ENCODE results near the gene CDK19.
"Not testable (repeated sequence)": the region's sequence is repeated elsewhere in the genome, so short reads cannot be mapped to it uniquely, and the experiment has no call there.

The CDK19 gene

DNA sequence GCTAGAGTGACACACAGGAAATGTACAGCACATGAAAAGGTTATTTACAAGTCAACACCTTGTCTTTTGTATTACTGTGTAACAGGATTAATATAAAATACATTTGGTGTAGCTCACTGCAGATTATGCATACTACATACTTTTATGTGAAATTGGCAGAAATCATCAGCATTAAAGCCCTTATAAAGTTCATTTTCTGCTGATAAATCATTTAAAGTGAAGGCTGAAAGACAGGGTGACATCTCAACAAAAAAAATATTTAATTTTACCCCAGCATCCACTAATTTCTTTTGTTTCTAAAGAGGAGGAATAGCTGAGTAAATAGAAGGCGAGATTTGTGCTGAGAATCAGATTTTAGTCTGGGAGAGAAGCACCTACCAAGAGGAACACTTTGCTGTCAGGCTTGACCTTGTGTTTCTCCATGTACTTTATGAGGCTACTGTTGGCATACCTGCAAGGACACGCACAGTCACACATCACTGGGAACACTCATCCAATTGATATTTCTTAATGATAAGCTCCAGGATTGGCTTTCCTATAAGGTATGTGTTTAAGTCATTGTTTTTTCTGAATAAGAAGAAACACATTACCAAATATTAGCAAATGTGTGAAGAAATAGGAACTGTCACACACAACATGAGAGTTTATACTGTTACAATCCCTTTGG, 192.2 kb downstream of the CDK19 start:
- DNase-seq (ENCODE audit: low read depth) = no peak

DNA sequence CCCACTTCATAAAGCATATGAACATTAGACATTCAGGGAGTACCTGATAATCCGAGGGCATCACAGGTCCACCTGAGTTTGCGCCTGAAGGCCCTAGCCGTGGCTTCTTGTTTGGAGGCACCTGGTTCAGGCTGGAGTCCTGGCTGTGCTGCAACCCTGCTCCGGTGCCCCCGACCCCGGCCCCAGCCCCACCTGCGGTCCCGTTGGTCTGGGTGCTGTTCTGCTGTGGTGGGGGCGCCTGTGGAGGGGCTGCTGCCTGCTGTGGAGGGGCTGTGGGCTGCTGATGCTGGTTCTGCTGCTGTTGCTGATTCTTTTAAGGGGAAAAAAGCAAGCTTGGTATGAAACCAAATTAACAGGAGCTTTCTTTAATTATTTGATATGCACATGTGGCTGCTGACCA, 194.2 kb downstream of the CDK19 start:
- DNase-seq (ENCODE audit: low read depth) = no peak

DNA sequence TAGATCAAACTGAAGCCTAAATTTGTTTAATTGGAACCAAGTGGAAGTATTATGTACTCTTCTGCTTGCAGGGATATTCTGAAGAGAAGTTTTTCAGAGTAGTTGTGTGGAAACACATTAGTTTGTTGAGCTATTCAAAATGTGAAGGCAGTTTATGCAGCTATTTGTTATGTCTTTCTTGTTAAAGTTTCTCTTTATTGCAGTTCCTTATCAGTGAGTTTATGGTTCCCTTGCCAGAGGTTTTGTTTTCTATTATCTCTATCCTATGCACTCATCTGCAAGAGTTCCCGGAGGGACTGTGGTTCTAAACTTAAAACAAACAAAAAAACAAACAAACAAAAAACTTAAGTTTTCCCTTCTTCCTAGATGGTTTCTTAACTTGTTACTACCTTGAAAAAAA, 195.2 kb downstream of the CDK19 start:
- no peak for DNase-seq (ENCODE audit: low read depth)

DNA sequence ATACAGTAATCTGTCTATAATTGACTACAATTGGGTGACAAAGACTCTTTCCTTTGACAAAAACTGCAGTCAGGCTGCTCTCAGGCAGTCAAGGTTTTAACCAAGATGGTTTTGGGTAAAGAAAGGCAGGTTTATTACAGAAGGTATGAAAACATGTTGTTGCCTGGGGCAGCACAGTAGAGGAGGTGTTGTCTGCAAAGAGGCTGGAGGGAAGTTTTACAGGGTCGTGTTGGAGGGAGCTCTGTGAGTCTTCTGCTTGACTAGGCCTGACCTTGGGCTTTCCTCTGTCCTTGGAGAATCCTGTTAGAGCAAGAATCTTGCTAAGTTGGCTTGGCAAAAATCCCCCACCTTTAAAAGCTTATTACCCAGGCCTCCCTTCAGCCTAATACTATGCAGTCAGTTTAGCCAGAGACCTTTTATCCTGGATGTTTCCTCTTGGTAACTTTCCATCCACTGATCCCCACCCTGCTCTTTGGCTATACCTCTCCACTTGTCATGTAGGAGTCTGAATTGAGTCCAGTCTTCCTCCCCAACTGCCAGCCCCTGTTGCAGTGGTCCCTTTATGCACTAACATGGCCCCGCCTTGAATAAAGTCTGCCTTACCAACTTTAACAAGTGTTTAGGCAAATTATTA, 195.9 kb downstream of the CDK19 start:
- no peak for DNase-seq (ENCODE audit: low read depth)

DNA sequence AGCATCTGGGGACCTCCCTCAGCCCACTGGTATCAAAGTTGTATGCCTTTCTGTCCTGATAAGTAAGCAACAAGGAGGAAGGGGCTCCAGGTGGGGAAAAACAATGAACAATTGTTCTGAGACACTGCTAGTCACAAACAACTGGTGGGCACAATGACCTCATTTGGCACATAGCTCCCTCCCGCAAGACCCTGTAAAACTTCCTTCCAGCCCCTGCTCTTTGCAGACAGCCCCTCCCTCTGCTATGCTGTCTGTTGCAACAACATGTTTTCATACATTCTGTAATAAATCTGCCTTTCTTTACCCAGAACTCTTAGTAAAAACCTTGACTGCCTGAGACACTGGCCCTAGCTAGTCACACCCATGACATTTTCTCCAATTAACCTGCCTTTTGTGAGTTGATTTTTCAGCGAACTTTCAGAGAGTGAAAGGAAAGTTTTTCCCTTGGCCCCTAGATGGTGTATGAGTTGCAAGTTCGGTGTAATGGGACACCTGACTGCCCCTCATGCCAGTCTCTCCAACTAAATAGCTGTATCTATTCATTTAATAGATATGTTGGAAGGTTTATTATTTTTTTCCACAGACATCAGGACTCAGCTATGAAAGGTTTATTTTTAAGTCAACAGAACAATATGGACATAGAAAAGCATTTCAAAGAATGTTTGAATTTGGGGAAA, 196.5 kb downstream of the CDK19 start:
- DNase-seq (ENCODE audit: low read depth) = peak; percentile 24

DNA sequence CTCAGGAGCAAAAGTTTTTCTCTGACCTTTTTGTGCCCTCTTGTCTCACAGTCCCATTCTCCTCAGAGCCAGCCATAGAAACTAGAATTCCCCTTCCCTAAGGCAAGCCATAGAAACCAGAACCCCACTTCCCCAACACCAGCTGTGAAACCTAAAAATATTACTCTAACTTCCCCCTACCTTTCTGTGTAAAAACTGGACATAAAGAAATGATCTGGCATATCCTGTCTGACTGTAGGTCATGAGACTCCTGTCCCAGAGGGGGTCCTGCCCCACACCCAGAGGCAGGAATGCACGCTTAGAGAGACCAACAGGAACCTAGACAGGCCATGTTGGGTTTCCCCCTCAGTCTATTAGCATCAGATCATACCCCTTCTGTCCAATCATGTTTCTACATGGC, 198.2 kb downstream of the CDK19 start:
- no peak for DNase-seq (ENCODE audit: low read depth)

DNA sequence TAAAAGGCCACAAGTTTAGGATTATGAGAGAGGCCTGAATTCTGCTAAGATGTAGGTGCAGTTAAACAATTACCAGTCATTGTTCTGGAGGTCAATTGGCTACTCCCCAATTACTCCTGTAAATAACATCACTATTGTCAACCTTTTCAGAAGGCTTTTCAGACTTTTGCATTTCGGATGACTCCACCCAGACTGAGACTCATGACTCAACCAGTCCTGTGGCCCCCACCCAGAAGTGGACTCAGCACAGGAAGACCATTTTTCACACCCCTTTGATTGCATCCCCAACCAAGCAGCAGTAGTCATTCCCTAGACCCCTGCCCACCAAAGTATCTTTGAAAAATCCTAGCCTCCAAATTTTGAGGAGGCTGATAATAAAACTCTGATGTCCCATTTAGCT, 199.5 kb downstream of the CDK19 start:
- no peak for DNase-seq (ENCODE audit: low read depth)

DNA sequence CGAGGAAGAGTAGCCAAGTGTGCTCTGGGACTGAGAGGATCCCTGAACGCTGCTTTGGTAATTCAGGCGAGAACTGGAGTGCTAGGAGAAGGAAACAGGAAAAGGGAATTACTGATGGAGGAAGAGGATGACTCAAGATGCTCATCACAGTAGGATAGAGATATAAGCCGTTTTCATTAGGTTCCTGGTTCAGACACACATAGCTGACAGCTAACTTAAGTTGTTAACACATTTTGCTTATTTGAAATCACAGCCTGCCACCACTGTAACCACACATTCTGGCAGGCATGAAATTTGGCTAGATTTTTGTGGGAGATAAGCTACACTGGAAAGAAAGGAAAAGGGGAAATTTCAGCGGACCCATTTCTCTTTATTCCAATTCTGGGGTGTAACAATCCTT, 200.7 kb downstream of the CDK19 start:
- DNase-seq (ENCODE audit: low read depth) = no peak

DNA sequence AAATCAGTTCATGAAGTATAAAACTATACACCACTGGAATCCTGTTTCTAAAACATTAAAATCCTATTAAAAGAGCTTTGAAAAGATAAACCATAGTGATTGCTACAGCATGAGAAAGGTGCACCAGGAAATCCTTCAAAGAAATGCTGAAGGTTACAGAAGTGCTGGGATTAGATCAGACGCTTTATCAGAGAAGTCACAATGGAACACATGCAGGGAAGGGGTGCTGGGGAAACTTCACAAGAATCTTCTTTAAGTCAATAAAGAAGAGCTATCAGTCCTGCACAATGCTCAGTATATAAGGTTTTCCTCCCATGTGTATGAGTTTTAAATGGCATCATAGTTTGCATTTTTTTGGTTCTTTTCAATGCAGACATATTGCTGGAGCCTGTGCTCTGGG, 201.2 kb downstream of the CDK19 start:
- no peak for DNase-seq (ENCODE audit: low read depth)

DNA sequence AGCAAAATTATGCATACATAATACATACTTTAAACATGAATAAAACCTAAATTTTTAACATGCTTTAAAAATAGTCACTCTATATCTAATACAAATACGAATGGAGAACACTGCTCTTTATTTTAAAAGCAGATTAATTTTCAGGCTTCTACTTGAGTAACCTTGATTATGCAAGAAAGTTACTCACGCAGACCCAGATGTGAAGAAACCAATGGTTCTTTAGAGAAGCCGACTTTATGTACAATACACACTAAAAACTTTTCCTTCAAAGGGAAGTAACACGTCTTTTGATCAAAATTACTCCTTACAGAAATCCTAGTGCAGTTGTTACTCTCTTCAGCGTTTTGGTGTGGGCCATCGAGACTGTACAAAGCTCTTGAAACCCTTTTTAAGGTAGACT, 201.9 kb downstream of the CDK19 start:
- DNase-seq (ENCODE audit: low read depth) = no peak

DNA sequence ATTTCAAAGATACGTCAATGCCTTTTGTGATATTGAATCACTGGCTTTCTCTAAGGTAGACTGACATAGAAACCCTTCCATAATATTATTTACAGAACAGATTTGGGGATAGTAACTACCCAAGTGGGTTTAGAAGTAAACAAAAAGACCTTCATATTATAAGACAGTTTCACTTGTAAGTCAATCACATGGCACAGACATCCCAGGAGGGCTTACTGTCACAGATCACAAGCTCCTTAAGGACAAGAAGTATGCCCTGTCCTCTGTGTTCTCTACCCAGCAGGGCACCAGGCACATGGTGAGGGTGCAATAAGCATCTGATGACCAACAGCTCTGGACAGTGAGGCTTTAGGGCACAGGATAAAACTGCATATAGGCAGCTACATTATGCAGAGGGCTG, 203.0 kb downstream of the CDK19 start:
- no peak for DNase-seq (ENCODE audit: low read depth)

DNA sequence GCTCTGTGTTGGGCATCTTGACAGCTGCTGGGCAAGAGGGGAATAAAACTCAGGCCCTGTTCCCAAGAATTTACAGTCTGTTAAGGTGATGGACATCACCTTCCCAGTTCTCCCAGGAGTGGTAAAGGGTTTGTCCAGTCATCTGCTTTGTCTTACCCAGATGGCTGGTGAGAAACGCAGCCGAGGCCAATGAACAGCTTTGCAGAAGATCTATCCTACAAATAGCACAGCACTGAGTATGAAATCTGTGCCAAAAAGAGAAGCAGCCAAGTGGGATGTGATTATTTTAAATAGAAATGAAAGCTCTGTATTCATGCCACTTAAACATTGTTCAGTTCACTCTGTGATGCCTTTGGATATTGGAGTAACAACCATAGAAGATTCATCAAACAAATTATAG, 206.2 kb downstream of the CDK19 start:
- DNase-seq (ENCODE audit: low read depth) = no peak

DNA sequence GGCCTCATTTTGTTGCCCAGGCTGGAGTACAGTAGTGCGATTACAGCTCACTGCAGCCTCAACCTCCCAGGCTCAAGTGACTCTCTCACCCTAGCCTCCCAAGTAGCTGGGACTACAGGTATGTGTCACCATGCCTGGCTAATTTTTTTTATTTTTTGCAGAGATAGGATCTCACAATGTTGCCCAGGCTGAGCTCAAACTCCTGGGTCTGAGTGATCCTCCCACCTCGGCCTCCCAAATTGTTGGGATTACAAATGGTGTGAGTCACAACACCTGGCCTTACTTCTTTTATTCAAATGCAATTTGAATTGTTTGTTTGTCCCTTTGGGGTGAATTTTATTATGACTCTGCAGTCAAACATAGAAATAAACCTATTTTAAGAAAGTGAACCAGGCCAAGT, 207.1 kb downstream of the CDK19 start:
- DNase-seq (ENCODE audit: low read depth) = no peak

DNA sequence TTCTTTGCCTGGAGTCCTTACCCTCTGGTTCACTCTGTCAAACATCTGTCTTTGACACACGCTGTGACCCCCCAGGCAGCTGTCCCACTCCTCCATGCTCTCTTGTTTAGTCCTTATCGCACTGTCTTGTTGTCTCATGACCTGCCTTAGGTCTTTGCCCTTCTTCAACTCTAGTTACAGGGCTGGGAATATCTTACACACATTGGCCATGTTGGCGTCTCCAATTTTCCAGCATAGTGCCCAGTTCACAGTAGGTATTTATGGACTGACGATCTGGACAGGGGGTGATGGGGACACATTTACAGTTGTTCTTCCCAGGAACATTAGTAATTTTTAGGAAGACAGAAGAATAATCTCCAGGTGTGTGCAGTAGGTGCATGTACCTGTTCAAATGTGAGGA, 209.1 kb downstream of the CDK19 start:
- no peak for DNase-seq (ENCODE audit: low read depth)

DNA sequence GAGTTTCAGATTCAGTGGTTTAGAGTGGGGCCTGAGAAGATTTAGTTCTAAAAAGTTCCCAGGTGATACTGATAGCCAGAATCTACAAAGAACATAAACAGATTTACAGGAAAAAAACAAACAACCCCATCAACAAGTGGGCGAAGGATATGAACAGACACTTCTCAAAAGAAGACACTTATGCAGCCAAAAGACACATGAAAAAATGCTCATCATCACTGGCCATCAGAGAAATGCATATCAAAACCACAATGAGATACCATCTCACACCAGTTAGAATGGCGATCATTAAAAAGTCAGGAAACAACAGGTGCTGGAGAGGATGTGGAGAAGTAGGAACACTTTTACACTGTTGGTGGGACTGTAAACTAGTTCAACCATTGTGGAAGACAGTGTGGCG, 214.6 kb downstream of the CDK19 start:
- DNase-seq (ENCODE audit: low read depth) = not testable (repeated sequence)

DNA sequence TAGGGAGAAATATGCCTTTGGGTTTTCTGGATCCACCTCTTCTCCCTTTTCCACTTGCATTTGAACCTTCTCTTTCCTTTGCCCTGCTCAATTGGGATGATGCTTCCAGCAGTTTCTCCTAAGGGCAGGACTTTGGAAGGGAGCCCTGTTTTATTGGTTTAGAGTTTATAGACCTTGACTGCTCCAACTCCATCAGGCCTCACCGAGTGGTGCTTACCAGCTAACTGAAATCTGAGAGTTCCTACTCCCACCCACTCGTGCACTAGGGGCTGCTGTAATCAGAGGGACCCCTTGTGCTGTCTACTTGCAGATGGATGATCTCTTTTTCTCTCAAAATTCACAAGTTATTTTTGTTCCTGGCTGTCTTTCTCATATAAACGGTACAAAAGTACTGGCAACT, 217.5 kb downstream of the CDK19 start:
- no peak for DNase-seq (ENCODE audit: low read depth)

DNA sequence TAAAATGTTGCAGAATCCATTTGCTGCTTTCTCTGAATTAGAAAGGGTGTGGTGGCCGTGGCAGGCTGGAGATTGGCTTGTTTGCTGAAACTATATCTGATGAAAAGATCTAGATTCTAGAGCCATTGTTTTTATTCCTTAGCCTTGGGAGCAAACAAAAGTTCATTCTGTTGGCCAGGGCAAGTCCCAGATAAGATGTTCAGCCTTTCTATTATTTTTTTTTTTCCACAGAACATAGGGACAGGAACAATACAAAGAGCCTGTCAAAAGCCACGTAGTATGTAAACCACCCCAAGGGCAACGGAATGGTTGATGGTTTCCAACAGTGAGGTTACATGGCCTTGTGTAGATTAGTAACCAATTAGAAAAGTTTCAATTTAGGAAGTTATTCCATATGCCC, 218.9 kb downstream of the CDK19 start:
- DNase-seq (ENCODE audit: low read depth) = no peak

DNA sequence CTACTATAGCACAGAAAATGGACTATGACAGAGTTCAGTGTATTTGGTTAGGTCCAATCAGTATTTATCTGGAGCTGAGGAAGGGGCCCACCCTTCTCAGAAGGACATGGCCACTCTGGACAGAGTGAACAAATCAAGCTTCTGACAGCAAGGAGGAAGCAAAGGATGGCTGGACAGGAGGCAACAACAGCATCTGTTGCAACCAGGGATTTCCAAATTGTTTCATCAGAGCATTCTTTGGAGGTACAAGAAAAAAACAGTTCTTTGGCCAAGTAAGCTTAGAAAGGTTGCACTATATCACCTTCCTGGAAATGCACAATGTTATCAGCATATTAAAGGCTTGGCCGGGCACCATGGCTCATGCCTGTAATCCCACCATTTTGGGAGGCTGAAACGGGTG, 220.2 kb downstream of the CDK19 start:
- no peak for DNase-seq (ENCODE audit: low read depth)

DNA sequence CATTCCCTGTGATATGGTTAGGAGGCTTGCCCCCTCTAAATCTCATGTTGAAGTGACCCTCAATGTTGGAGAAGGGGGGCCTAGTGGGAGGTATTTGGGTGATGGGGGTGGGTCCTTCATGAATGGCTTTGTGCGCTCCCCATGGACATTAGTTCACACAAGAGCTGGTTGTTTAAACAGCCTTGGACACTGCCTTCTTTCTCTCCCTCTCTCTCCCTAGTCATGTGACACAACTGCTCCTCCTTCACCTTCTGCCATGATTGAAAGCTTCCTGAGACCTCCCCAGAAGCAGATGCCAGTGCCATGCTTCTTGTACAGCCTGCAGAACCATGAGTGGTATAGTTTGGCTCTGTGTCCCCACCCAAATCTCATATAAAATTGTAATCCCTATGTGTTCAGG, 221.6 kb downstream of the CDK19 start:
- DNase-seq (ENCODE audit: low read depth) = no peak

DNA sequence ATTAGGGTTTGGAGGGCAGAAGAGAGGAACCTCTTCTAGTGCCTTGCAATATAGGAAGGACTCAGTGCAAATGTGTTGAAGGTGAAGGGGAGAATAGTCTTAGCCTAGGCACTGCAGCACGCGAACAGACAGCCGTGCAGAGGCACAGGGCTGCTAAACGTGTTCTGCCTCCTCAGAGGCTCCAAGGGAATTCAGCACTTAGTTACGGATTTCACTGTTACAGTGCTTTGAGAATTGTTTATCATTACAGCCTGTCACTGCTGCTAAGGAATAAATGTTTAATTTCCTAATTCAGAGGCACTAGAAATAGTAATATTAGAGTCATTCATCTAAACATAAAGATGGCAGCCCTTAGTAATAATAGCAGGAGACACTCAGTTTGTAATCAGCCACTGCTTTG, 222.5 kb downstream of the CDK19 start:
- DNase-seq (ENCODE audit: low read depth) = no peak

DNA sequence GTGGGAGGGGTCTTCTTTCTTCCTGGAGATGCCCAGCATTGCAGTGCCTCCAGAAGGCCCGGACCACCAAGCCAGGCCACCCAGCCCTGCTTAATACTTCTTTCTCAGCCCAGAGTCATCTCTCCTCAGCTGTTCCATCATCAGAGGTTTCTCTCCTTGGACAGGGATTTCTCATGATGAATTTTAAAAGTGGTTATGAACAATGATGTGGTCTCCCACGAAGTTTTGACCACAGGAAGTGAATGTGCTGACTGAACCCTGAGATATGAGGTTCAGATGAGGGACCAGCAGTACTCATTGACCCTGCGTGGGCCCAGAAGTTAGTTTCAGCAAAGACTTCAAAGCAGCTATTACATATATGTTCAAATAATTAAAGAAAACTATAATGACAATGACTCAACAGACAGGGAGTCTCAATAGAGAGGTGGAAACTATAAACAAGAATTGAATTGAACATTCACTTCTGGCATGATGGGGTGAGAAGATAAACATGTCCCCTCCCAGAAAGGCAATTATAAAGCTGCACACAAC, 224.4 kb downstream of the CDK19 start:
- DNase-seq (ENCODE audit: low read depth) = peak; percentile 64

DNA sequence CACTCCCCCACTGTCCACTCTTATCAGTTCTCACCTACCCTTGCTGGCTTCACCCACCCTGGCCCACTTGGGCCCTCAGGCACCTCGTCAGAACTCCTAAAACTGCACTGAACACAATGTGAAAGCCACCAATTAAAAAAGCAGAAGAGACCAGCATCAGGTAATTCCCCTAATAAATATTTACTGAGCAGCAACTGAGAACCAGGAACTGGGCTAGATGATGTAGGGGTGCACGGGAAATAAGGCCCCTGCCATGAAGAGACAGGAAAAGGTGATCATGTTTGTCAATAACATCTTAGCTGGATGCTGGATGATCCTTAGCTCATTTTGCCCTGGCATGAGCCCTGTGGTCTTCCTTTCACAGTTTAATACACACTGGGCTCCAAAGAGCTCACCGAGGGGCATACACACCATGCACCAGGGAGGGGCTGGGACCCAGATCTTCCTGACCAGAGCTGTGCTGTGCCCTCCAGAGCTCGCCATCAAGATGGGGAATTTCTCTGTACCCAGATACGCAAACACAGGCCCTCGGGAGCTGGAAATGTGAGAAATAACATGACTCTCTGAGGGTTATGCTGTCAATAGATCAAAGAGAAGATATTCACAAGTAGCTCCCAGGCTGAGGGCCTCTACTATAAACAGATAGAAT, 225.3 kb downstream of the CDK19 start:
- no peak for DNase-seq (ENCODE audit: low read depth)

DNA sequence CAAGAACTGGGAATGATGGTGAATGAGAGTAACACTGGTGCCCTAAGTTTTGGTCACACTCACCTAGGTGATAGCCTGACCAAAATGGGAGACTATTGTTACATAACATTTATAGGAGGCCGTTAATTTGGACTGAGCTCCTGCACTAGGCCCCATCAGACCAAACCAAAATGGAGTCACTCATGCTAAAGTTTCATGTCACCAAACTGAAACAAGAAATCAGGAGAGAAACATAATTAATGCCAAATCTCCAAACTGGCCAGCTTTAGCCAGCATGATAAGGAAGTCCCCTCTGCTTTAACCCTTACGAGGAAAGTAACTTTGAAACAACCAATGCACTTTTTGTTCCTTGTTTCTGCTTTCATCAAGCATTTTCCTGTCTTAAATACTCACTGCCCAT, 227.9 kb downstream of the CDK19 start:
- DNase-seq (ENCODE audit: low read depth) = no peak

Measured in EH (cell line).